Peyer's patch (tissue), 4 donors: ENCODE results near the gene ZC3HAV1L.

Source experiments
- POLR2A ChIP-seq, 2 donors: fragments of 450-650 bp; IDR thresholded peaks; one replicate each; pipeline ENCODE4 v1.5.1; 2017; ENCODE audit warnings: antibody characterized with exemption in 2 of 2, mild to moderate bottlenecking in 2 of 2, moderate library complexity in 2 of 2
- TF ChIP-seq, protein P1 (sequence below), 6 experiments: fragments of 450-650 bp in 4 of 6; fragments of 200-600 bp in 2 of 6; sonication (generic) in 1 of 6; IDR thresholded peaks; one replicate each; pipeline ENCODE4 v1.5.1; 2017 to 2019; ENCODE audit warnings: antibody characterized with exemption in 6 of 6, mild to moderate bottlenecking in 3 of 6, moderate library complexity in 1 of 6

DNA sequence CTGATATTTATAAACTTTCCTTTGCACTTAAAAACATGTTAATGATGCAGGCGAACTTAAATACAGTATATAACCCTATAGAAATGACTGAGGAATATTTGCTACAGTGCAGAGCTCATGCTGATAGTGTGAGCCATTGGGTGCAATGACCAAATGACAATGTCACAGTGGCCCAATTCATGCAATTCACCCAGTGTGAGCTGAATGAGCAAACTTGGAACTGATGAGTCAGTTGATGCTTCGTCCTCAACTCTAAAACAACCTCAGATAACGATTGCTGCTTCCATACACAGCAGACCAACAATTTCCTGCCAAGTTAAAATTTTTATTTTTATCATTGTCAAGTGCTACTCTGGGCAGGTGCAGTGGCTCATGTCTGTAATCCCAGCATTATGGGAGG, 12.1 kb upstream of the ZC3HAV1L start:
- TF ChIP-seq, protein P1, sequence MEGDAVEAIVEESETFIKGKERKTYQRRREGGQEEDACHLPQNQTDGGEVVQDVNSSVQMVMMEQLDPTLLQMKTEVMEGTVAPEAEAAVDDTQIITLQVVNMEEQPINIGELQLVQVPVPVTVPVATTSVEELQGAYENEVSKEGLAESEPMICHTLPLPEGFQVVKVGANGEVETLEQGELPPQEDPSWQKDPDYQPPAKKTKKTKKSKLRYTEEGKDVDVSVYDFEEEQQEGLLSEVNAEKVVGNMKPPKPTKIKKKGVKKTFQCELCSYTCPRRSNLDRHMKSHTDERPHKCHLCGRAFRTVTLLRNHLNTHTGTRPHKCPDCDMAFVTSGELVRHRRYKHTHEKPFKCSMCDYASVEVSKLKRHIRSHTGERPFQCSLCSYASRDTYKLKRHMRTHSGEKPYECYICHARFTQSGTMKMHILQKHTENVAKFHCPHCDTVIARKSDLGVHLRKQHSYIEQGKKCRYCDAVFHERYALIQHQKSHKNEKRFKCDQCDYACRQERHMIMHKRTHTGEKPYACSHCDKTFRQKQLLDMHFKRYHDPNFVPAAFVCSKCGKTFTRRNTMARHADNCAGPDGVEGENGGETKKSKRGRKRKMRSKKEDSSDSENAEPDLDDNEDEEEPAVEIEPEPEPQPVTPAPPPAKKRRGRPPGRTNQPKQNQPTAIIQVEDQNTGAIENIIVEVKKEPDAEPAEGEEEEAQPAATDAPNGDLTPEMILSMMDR (IDR thresholded peaks at IDR 0.05), result no peak
- TF ChIP-seq POLR2A (IDR thresholded peaks at IDR 0.05), result no peak
